ENCODE data around the gene KCNK5. TPM values are rescaled to one million over a fixed set of nuclear protein-coding genes. Genes with fewer than 3 reads are reported as not detected.

Gene KCNK5, protein sequence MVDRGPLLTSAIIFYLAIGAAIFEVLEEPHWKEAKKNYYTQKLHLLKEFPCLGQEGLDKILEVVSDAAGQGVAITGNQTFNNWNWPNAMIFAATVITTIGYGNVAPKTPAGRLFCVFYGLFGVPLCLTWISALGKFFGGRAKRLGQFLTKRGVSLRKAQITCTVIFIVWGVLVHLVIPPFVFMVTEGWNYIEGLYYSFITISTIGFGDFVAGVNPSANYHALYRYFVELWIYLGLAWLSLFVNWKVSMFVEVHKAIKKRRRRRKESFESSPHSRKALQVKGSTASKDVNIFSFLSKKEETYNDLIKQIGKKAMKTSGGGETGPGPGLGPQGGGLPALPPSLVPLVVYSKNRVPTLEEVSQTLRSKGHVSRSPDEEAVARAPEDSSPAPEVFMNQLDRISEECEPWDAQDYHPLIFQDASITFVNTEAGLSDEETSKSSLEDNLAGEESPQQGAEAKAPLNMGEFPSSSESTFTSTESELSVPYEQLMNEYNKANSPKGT
- not detected in 2 replicates for total RNA-seq (2014; rRNA removed; shearing (Covaris generic))

DNA sequence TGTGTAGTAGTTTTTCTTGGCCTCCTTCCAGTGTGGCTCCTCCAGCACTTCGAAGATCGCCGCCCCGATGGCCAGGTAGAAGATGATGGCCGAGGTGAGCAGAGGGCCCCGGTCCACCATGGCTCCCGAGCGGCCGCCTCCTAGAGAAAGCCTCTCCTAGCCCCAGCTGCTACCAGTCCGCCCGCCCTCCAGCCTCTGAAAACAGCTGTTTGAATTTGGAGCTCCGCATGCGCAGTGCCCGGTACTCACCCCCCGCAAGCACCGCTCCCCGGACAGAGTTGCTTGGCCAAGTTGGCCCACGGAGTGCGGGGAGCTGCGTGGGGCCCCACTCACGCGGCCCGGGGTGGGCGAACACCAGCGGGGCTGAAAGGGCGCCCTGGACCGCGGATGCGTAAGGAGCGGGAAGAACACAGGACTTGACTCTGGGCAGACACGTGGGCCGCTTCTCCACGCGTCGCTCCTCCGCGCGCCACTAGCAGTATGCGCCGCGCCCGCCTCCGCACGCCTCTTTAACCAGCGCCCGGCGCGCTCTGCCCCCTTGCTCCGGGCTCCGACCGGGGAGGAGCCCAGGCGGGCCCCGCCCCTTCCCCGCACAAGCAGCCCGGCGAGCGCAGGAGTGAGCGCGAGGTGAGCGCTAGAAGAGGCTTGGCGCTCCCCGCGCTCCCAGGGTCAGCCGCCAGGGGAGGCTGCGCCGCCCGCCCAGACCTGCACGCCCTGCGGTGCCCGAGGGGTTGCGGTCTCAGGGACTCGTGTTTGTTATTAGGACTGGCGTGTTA is at the start of gene KCNK5:
Gene KCNK5 (minus strand): TSS at position 484 of the 776 bp plus-strand sequence. CDS start 364 bp downstream, at position 120.
- DNase-seq (ENCODE audit: low read depth), result peak; percentile 18

DNA sequence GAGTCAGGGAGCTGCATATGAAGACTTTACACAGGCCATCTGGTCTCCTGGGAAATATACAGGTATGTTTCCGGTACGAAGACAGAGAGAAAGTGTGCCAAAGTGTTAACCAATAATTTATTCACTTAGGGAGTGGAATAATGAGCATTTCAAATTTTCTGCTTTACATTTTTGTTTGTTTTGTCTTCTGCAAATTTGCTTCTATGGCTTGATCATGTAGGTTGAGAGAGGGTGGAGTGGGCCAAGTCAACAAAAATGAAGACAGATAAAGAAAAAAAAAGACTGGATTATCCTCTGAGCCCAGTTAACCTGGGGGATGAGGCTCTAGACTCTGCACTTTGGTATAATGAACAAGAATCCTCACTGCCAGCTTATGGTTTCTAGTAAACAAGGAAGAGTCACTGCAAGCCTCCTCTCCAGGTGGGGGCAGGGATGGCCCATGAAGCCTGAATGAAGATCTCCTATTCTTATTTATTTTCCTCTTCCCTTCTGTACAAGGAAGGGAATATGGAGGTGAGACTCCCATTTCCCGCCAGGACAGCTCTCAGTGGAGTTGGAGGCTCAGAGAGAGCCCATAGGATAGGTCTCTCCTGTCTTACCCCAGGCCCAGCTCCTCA is 47.2 kb upstream of the KCNK5 start:
- DNase-seq (ENCODE audit: low read depth), result no peak

DNA sequence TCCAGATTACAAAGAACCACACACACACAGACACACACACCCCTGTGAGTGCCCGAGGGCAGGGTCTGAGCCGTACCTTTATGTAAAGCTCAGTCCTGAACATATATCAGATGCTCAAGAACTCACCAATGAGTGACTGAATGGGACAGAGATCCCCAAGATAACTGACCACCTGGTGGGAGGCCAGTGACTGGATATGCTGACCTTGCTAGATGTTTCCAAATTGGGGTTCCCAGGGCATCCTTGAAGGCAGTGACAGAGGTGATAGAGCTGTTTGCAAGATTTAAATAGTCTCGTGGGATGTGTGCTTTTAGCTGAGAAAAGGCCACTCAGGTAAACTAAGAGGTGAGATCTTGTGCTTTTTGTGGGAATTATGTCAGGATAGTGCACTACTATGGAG is 45.6 kb upstream of the KCNK5 start:
- no peak for DNase-seq (ENCODE audit: low read depth)

DNA sequence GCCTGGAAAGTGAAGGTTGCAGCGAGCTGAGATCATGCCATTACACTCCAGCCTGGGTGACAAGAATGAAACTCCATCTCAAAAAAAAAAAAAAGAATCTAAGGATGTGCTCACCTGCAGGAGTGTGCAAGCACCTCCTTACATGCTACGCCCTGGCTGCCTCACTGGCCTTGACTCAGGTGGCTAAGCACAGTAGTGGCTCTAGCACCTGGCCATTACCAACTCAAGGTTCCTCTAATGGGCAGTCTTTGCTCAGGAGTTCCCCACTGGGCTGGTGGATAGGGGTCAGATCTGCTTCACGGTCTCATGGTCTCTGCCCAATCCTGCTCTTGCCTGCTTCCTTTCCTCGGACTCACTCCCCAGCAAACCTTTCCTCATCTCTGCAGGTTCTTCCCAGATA is 45.2 kb upstream of the KCNK5 start:
- DNase-seq (ENCODE audit: low read depth), result no peak

DNA sequence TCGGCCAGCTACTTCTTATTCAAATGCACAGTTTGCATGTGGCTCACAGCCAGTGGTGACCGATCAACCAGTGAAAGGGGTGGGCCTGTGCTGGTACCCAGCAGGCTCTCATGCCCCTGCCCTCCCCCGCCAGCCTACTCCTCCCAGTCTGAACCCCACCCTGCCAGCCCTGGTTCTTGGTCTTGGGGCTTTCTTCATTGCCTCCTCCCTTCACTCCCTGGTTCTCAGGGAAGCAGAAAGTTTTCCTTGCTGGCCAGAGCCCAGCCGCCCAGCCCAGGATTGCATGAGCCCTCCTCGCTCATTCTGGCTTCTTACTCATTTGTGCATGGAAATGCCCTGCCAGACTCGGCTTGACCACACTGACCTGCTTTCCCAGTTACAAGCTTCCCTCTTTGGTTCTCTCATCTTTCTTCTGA is 44.1 kb upstream of the KCNK5 start:
- DNase-seq (ENCODE audit: low read depth), result no peak

DNA sequence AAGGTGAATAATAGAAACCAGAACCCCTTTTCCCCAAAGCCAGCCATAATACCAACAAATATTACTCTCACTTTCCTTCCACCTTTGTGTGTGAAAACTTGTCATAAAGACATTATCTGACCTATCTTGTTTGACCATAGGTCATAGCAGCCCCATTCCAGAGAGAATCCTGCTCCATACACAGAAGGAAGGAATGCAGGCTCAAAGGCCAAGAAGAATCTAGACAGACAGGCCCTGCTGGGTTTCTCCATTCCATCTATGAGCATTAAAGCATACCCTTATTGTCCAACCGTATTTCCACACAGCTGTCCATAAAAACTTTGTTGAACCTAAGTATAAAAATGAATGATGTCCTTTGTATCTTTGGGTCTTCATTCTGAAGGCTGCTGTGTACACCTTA is 40.7 kb upstream of the KCNK5 start:
- no peak for DNase-seq (ENCODE audit: low read depth)

DNA sequence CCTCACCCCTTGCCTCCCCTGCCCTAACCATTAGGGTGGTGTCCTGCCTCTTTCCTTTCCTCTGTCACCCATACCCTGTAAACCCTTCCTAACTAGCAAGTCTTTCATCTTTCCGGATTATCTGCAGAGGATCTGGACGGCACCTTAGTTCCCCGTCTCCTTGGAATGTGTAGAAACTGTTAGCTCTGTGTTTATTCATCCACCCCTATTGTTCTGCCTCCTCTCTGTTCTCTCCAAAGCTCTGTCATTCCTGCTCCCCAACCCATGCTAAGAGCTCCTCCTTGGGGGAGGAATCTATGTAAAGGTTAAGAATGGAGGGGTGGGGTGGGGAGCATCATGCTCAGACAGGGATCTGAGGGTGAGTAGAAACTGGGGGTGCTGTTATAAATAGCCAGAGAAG is 39.4 kb upstream of the KCNK5 start:
- no peak for DNase-seq (ENCODE audit: low read depth)

DNA sequence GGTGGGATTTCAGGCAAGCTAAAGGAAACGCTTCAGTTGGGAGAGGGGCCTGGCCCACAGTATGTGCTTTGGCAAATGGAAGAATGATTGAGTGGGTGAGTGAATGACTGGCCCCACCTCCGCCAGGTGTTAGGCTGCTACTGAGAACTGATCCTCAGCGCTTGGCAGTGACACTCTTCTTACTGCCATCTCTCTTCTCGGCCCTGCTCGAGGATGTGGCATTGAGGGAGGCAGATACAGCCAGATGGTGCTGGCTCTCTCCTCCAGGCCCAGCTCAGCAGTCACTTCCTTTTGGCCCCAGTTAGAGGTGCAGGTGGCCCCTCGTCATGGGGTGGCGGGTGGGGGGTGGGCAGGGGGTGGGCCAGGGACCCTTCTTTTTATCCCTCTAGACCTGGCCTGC is 38.9 kb upstream of the KCNK5 start:
- no peak for DNase-seq (ENCODE audit: low read depth)

DNA sequence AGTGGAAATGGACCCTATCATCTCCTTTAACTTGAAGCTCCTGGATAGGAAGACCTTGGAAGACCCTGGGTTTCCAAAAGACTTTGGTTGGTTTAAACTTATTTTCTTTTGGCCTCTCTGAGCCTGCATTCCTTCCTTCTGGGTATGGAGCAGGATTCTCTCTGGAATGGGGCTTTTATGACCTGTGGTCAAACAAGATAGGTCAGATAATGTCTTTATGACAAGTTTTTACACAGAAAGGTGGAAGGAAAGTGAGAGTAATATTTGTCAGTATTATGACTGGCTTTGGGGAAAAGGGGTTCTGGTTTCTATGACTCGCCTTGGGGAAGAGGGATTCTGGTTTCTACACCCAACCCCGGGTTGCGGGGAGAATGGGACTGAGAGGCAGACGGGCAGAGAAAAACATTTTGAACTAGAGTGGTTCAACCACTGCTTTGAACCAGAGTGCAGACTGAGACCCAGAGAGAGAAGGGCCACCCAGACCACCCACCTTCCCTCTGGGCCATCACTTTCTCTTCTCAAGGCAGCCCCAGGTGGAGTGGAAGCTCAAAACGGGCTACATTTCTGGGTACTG is 37.6 kb upstream of the KCNK5 start:
- no peak for DNase-seq (ENCODE audit: low read depth)

DNA sequence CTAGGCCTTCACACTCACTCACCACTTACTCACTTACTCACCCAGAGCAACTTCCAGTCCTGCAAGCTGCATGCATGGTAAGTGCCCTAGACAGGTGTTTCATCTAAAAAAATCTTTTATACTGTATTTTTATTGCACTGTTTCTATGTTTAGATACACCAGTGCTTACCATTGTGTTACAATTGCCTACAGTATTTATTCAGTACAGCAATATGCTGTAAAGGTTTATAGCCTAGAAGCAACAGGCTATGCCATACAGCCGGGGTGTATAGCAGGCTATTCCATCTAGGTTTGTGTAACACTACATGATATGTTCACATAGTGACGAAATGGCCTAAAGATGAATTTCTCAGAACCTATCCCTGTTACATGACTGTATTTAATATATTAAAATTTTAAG is 37.1 kb upstream of the KCNK5 start:
- DNase-seq (ENCODE audit: low read depth), result no peak

DNA sequence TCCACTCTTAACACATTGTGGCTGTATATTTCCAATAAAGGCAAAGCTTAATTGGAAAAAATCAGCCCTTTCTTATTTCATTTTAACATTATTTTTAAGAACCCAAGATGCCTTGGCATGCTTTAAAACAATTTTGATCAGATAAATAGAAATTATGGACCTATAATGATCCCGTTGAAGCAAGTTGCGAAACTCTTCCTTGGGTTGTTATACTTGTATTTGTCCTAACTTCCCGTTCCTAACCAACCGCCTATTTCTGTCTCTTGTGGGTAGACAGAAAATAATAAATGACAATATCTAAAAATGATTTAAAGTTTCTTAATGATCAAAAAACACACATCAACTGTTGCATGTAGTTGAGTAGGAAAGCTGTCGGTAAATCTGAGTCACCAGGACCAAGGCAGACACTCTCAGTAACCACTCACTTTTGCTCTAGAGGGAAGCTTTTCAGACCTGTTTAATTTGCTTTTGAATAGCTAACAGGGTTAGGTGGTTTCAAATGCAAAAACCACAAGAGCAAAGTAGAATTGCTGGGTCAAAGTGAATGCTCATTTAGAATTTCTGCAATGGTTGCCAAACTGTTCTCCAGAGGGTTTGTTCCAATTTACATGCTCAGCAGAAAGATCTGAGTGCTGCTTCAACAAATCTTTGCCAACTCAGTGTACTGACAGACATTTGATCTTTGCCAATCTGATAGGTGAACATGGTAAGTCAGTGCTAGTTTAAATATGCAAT is 34.2 kb upstream of the KCNK5 start:
- DNase-seq (ENCODE audit: low read depth), result no peak

DNA sequence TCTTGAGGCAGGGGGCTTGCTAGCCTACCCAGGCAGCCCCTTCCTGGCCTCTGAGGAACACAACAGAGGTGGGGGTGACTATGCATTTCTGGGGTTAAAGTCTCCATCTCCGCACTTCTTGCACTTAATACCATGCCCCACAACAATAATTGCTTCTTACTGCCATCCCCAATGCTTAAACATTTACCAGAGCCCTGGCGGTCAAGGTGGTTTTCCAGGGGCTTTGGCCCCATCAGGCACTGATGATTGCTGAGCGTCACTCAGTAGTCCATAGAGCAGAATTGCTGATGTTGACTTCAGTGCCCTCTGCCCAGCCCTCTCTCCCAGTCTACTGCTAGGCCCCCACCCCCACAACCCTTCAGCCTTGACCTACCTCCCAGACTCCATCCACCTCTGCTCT is 32.5 kb upstream of the KCNK5 start:
- no peak for DNase-seq (ENCODE audit: low read depth)

DNA sequence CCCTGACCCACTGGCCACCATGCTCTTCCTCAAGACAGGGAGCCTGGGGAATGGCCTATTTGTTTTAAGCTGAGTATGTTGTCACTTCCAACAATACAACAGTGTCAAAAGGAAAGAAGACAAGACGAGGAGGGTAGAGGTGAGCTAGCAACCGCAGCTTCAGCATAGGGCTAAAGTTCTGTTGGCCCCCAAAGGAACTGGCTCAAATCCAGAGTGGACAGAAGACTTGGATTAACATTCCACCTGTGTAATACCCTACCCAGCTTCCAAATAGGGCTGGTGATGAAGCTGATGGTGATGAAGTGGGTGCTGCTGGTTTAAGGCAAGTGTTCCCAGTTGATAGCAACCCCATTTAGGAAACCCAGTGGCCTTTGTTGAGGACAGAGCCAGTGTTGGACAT is 31.7 kb upstream of the KCNK5 start:
- no peak for DNase-seq (ENCODE audit: low read depth)

DNA sequence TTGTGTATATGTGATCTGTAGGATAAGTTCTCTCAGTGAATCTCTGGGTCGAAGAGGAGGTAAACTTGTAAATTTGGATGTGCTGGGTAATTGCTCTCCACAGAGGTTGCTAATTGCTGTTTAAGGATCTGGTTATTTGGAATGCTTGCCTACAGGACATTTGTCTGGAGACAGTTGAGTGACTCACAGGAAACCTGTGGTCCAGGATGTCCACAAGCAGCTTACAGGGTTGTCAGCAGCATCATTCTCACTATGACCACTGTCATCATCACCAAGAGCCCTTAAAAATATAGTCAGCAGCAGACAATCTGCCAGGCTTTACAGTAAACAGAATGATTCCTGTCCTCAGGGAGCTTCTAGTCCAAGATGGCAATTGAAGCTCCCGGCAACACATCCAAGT is 31.2 kb upstream of the KCNK5 start:
- DNase-seq (ENCODE audit: low read depth), result peak; percentile 25

DNA sequence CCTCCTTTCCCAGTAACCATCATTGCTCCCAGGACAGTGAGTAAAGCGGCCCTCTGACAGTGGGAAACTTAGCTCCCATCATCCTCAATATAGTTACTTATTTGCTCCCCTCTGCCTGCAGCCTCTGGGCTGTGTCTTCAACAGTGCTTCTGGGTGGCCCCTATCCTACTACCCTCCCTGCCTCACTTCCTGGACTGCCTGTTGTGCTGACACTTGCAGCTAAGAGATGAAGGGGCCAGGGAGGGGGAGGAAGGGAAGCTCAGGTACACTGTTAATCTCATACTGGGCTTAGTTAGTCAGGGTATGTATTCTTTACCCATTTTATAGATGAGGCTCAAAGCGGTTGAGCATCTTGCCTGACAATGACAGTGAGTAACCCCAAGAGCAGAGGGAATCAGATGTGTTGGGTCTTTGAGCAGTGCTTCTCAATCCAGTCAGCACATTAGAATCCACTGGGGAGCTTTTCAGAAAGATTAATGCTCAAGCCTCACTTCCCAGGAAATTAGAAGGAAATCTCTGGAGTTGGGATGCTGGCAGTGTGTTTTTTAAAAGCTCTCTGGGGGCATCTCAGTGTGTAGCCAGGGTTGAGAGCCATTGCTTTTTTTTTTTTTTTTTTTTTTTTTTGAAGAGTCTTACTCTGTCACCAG is 27.1 kb upstream of the KCNK5 start:
- DNase-seq (ENCODE audit: low read depth), result no peak

DNA sequence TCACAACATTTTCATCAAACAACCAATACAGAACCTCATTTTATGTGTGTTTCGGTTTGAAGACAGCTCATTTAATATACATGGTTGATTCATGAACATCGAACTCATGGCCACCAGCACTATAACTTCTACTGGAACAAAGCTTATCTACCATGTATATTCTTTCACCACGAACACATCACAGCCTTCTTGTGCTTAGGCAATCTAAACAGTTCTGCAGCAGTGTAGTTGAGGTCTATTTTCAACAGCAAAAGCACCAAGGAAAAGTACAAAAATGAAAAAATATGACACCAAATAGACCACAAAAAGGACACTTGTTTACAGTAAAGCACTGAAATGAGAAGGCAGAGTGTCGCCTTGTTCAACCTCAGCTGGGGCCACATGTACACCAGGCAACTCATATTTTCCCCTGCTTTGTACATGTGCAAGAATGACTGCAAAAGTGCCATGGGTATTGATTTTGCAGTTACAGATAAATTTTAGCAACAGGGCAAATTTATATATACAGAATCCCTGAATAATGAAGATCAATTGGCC is 25.8 kb upstream of the KCNK5 start:
- DNase-seq (ENCODE audit: low read depth), result no peak

DNA sequence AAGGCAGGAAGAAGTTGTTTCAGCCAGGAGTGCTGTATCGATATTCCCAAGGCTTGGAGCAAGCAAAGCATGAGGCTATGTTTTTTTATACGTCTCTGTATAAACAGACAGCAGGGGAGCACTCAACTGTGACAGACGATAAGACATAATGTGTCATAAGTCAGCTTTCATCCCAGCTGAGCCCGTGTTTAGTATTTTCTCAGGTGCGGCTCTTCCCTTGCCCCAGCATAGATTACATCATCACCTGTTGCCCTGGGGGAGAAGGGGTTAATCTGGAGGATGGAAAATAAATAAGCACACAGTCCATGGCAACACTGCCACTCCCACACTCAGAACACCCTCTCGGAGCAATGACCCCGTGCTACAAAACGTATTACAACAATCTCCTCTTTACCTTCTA is 22.1 kb upstream of the KCNK5 start:
- no peak for DNase-seq (ENCODE audit: low read depth)

DNA sequence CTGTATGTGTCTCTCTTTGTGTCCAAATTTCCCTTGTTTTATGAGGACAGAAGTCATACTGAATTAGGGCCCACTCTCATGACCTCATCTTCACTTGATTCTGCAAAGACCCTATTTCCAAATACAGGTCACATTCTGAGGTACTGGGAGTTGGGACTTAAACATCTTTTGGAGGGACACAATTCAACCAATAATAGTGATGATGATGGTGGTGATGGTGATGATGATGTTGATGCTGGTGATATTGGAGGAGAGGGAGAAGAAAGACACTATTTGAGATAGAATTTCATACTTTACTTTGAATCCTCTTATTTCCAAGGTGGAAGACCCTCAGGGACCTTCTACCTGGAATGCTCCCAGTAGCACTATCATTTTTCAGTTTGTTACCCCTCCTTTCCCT is 21.2 kb upstream of the KCNK5 start:
- no peak for DNase-seq (ENCODE audit: low read depth)

DNA sequence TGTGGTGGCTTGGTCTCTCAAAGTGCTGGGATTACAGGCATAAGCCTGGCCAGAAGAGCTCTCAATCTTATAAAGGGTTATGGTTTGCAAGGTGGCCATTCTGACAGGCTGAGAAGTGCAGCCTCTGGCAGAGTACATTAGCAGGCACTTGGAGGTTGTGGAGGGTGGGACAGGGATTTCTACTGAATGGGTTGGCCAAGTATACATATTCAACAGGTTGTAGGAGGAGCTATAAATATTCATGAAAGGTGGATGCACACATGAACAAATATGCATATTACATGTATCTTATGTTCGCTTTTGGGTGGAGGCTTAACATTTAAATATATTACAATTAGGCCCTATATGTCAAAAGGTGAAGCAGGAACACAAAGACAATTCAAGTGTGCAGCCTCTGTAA is 20.0 kb upstream of the KCNK5 start:
- no peak for DNase-seq (ENCODE audit: low read depth)

DNA sequence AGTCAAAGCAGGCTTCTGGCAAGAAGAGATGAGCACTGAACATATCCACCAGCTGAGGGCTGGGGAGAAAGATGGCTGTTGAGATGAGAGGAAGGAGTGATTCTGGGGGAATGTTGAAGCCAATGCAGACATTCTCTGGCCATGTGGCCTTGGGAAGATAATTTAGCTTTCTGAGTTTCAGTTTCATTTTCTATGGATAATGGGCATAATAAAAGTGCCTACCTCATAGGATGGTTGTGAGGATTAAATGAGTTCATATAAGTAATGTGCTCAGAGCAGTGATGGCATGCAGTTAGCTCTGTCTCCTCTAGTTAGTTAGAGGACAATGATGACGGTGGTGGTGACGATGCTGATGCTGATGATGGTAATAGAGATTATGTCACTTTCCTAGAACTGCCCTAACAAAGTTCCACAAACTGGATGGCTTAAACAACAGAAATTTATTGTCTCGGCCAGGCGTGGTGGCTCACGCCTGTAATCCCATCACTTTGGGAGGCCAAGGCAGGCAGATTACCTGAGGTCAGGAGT is 18.5 kb upstream of the KCNK5 start:
- no peak for DNase-seq (ENCODE audit: low read depth)

Data from M059J (cell line).